B cell (primary cell): ENCODE results near the gene PEX5. TPM values are rescaled to one million over a fixed set of nuclear protein-coding genes. Genes with fewer than 3 reads are reported as not detected.

ENCODE experiments used
- ATAC-seq: fragments of 200-7000 bp; cut with Tn5 transposase; one replicate; pipeline ENCODE4 v1.10.0; 2021; ENCODE audit warnings: low read depth, mild to moderate bottlenecking, moderate number of reproducible peaks, moderate library complexity
- CTCF ChIA-PET: fragments of 350-600 bp; sonication (Branson Sonifier 250); formaldehyde crosslinking; loops from one replicate; lab custom pipeline; 2021; ENCODE audit warnings: antibody characterized with exemption, inconsistent platforms; lab: Charles Lee
- POLR2A ChIA-PET: fragments of 350-600 bp; sonication (Branson Sonifier 250); formaldehyde crosslinking; loops from one replicate; lab custom pipeline; 2021; ENCODE audit warnings: antibody characterized with exemption; lab: Charles Lee
- DNase-seq: peaks from one replicate; pipeline ENCODE4 v3.0.0; 2013
- H2AFZ ChIP-seq: 2 replicates; pipeline ENCODE4 v1.6.1; 2012; ENCODE audit warnings: mild to moderate bottlenecking, low read depth, low read length; ENCODE audit not compliant: insufficient read depth, poor library complexity, severe bottlenecking
- H3K27ac ChIP-seq, 2 donors: 1 replicate in 1 of 2; 2 replicates in 1 of 2; pipeline ENCODE4 v1.5.1; 2012 to 2013; ENCODE audit warnings: low read length in 2 of 2, mild to moderate bottlenecking in 2 of 2, moderate library complexity in 1 of 2
- H3K27me3 ChIP-seq, 4 experiments: fragments of 200-600 bp in 1 of 4; sonication (generic) in 1 of 4; replicated peaks in 1 of 4; 1 replicate in 2 of 4; 2 replicates in 2 of 4; pipeline versions ENCODE4 v1.6.1 to v1.7.0; 2013 to 2016; ENCODE audit warnings: low read length in 3 of 4, mild to moderate bottlenecking in 2 of 4, mixed read lengths in 1 of 4, moderate library complexity in 1 of 4; ENCODE audit not compliant: insufficient read depth in 4 of 4, control insufficient read depth in 3 of 4; ENCODE audit errors: control extremely low read depth in 1 of 4
- H3K36me3 ChIP-seq, 2 experiments: replicated peaks in 1 of 2; 1 replicate in 1 of 2; 2 replicates in 1 of 2; pipeline versions ENCODE4 v1.6.1 to v1.7.1; 2013; ENCODE audit warnings: low read length in 1 of 2; ENCODE audit not compliant: insufficient read depth in 2 of 2, control insufficient read depth in 1 of 2; ENCODE audit errors: control extremely low read depth in 1 of 2, extremely low read depth in 1 of 2
- H3K4me1 ChIP-seq, 2 donors: fragments of 200-600 bp in 1 of 2; sonication (generic) in 1 of 2; 1 replicate in 1 of 2; 2 replicates in 1 of 2; pipeline versions ENCODE4 v1.5.1 to v1.6.1; 2013 to 2017; ENCODE audit warnings: low read length in 2 of 2; ENCODE audit not compliant: control insufficient read depth in 2 of 2, insufficient read depth in 2 of 2
- H3K4me2 ChIP-seq: replicated peaks from 2 replicates; pipeline ENCODE3; 2012; ENCODE audit warnings: mild to moderate bottlenecking, low read depth, low read length; ENCODE audit not compliant: poor library complexity, severe bottlenecking
- H3K4me3 ChIP-seq, 5 experiments: fragments of 200-600 bp in 1 of 5; sonication (generic) in 1 of 5; 1 replicate in 3 of 5; 2 replicates in 2 of 5; pipeline versions ENCODE4 v1.5.1 to v1.7.0; 2011 to 2016; ENCODE audit warnings: low read length in 4 of 5, mild to moderate bottlenecking in 4 of 5, low read depth in 2 of 5, control low read depth in 1 of 5, moderate library complexity in 1 of 5; ENCODE audit not compliant: insufficient read depth in 1 of 5; ENCODE audit errors: control extremely low read depth in 1 of 5, extremely low read depth in 1 of 5
- H3K79me2 ChIP-seq: fragments of 200-600 bp; sonication (generic); one replicate; pipeline ENCODE4 v1.6.0; 2016; ENCODE audit warnings: low read length; ENCODE audit not compliant: control insufficient read depth, insufficient read depth
- H3K9ac ChIP-seq: fragments of 200-600 bp; sonication (generic); 2 replicates; pipeline ENCODE4 v1.6.1; 2017; ENCODE audit warnings: mild to moderate bottlenecking, low read length, moderate library complexity
- H3K9me3 ChIP-seq, 3 donors: one replicate each; pipeline versions ENCODE4 v1.6.1 to v1.7.1; 2013; ENCODE audit warnings: low read length in 2 of 3; ENCODE audit not compliant: control insufficient read depth in 2 of 3, insufficient read depth in 1 of 3; ENCODE audit errors: control extremely low read depth in 1 of 3
- H4K20me1 ChIP-seq: 2 replicates; pipeline ENCODE4 v1.6.0; 2012; ENCODE audit warnings: mild to moderate bottlenecking, low read length; ENCODE audit not compliant: insufficient read depth, control insufficient read depth, poor library complexity, severe bottlenecking
- H3K27ac Mint-ChIP-seq: one replicate; pipeline ENCODE4 v1.8.0; 2021; ENCODE audit warnings: mixed read lengths
- H3K27me3 Mint-ChIP-seq: one replicate; pipeline ENCODE4 v1.8.0; 2021; ENCODE audit warnings: mixed read lengths
- H3K4me1 Mint-ChIP-seq: one replicate; pipeline ENCODE4 v1.8.0; 2021; ENCODE audit warnings: mixed read lengths
- H3K4me3 Mint-ChIP-seq: one replicate; pipeline ENCODE4 v1.8.0; 2021; ENCODE audit warnings: mixed read lengths
- H3K9me3 Mint-ChIP-seq: one replicate; pipeline ENCODE4 v1.8.0; 2022; ENCODE audit warnings: mixed read lengths; ENCODE audit not compliant: insufficient read depth
- CTCF ChIP-seq: fragments of 200-600 bp; IDR thresholded peaks from one replicate; pipeline ENCODE4 v1.8.0; 2022; ENCODE audit warnings: antibody characterized with exemption, mild to moderate bottlenecking
- EZH2 ChIP-seq: IDR thresholded peaks from 2 replicates; pipeline ENCODE4 v1.6.1; 2012; ENCODE audit warnings: borderline replicate concordance, low read depth, mild to moderate bottlenecking, moderate library complexity, low read length; ENCODE audit not compliant: insufficient read depth, poor library complexity, severe bottlenecking
- WGBS: methylation state at CpG from one replicate; pipeline ENCODE4 v1.1.5; 2013; ENCODE audit warnings: missing lambda C conversion rate; ENCODE audit not compliant: insufficient coverage; 5-methylcytosine and 5-hydroxymethylcytosine counted together
- intact Hi-C: fragments of 100-400 bp; cut with micrococcal nuclease; formaldehyde crosslinking; loops from one replicate; pipeline ENCODE4 v1.10.0; 2022
- polyA plus RNA-seq: library from polyadenylated mRNA; depleted of rRNA; stranded (reverse); fragments of >200 nt; gene quantifications from 2 replicates; pipeline ENCODE4 v1.2.3, GENCODE V29; 2012
- total RNA-seq, 2 donors: library from RNA; stranded (reverse); fragments of 120-200 nt in 1 of 2; gene quantifications; 1 replicate in 1 of 2; 2 replicates in 1 of 2; pipeline versions ENCODE4 v1.2.3 to v1.2.4, GENCODE V29; 2013 to 2022

Gene PEX5
- total and polyA plus RNA-seq, 2 donors (not counting 1 experiment from before 2014, with no cell fraction given), result 11.4 to 35.0 TPM

- Histone ChIP-seq H3K27ac (no peak overlapping the region), H3K27me3 (peaks cover 0 to 22% (median 9%) of the 10 kb centered on the region in 4 experiments), H4K20me1 (no peaks in the 10 kb centered on the region), H3K4me3 (no peak overlapping the region), H2AFZ (no peak overlapping the region), H3K36me3 (no peaks in the 10 kb centered on the region), H3K79me2 (no peaks in the 10 kb centered on the region), H3K4me2 (no peak overlapping the region), H3K9ac (no peak overlapping the region), H3K4me1 (no peaks in the 10 kb centered on the region), H3K9me3 (no peaks in the 10 kb centered on the region)
- Mint-ChIP-seq H3K9me3 (no peaks in the 10 kb centered on the region), H3K27me3 (peaks cover 37% of the 10 kb centered on the region), H3K4me1 (peaks cover 4% of the 10 kb centered on the region), H3K4me3 (no peak overlapping the region), H3K27ac (no peak overlapping the region)
- intact Hi-C loops, result no loop called here
- no peak for ATAC-seq
- POLR2A ChIA-PET, result no interaction called here
- DNase-seq, result no peak
- TF ChIP-seq EZH2 (no peak), CTCF (no peak)
- CTCF ChIA-PET, result interaction anchor here (1.1 kb wide), 1 partner anchor 16 kb away, joined by 4 read pairs; no protein-coding TSS in a partner anchor
- WGBS, result 96% methylated on average over 4 of the region's 4 CpGs
Measured at GRCh38 chr12:7161327-7161726, 28.2 kb upstream of the PEX5 start.

DNA sequence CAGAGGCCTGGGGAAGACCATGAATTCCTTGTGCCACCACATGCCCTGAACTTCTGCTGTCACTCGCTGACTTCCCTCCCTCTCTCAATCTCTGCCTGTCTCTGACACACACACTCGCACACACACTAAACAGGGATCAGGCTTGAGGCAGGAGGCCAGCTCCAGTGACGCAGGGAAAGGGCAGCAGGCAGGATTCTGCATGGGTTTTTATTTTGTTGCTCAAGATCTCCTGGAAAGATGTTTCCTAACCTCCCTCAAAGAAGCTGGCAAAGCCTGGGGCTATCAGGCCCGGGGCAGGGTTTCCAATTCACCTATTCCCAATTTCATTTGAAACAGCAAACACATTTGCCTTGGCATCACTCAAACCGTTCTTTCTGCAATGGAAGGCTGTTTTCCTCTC is 27.7 kb upstream of the PEX5 start:
- intact Hi-C loops, result no loop called here
- Mint-ChIP-seq H3K4me1 (peaks cover 4% of the 10 kb centered on the region), H3K27ac (no peak overlapping the region)

More for the DNA sequence above, 27.7 kb upstream of the PEX5 start:
- H3K27ac ChIP-seq, result no peak overlapping the region
- no peak for TF ChIP-seq EZH2
- 91% methylated on average over 5 of the region's 5 CpGs for WGBS
- ATAC-seq (no peak), DNase-seq (no peak)
- no peak overlapping the region for H2AFZ ChIP-seq
- no peak overlapping the region for H3K4me3 ChIP-seq
- H4K20me1 ChIP-seq, result no peaks in the 10 kb centered on the region
- H3K9me3 ChIP-seq, result peaks cover 0 to 3% (median under 1%) of the 10 kb centered on the region in 3 donors
- Mint-ChIP-seq H3K4me3 (no peak overlapping the region), H3K27me3 (peaks cover 41% of the 10 kb centered on the region), H3K9me3 (no peaks in the 10 kb centered on the region)
- ChIA-PET CTCF (no interaction called here), POLR2A (no interaction called here)
- no peak overlapping the region for H3K4me2 ChIP-seq
- H3K79me2 ChIP-seq, result no peaks in the 10 kb centered on the region
- no peaks in the 10 kb centered on the region for H3K4me1 ChIP-seq
- H3K27me3 ChIP-seq, result peaks cover 0 to 26% (median 11%) of the 10 kb centered on the region in 4 experiments
- no peak overlapping the region for H3K9ac ChIP-seq
- no peaks in the 10 kb centered on the region for H3K36me3 ChIP-seq
